GM10847 (cell line): ENCODE results near the gene TRMO.

Experiments used
- POLR2A ChIP-seq: IDR thresholded peaks from 2 replicates; pipeline ENCODE4 v1.6.1; 2011; ENCODE audit not compliant: insufficient read length; ENCODE audit errors: extremely low read depth

The TRMO gene

GRCh38 chr9:97940741-97941140 lies 18.4 kb upstream of the TRMO start:
- no peak for TF ChIP-seq POLR2A

- no peak for TF ChIP-seq POLR2A
These were observed 17.9 kb upstream of the TRMO start for GRCh38 chr9:97940233-97940632.

GRCh38 chr9:97938081-97938644 lies 15.9 kb upstream of the TRMO start, which contains the start of gene HEMGN:
TSS of gene HEMGN (minus strand) at chr9:97938172. CDS start at chr9:97938136, 36 bp downstream.
- TF ChIP-seq POLR2A: no peak

GRCh38 chr9:97936998-97937397 lies 14.7 kb upstream of the TRMO start:
- TF ChIP-seq POLR2A: no peak

GRCh38 chr9:97935276-97935675 lies 13.0 kb upstream of the TRMO start:
- TF ChIP-seq POLR2A: no peak

GRCh38 chr9:97934321-97935115 lies 12.2 kb upstream of the TRMO start:
- TF ChIP-seq POLR2A: no peak

- TF ChIP-seq POLR2A: no peak
These were observed 11.1 kb upstream of the TRMO start for GRCh38 chr9:97933297-97933998.

GRCh38 chr9:97930972-97931371 lies 8.7 kb upstream of the TRMO start:
- no peak for TF ChIP-seq POLR2A

GRCh38 chr9:97928986-97929604 lies 6.8 kb upstream of the TRMO start:
- no peak for TF ChIP-seq POLR2A

GRCh38 chr9:97925497-97926334 lies 3.4 kb upstream of the TRMO start:
- no peak for TF ChIP-seq POLR2A

- TF ChIP-seq POLR2A: no peak
These were observed 2.1 kb upstream of the TRMO start for GRCh38 chr9:97924386-97924785.

- TF ChIP-seq POLR2A: no peak
These were observed 1.3 kb upstream of the TRMO start for GRCh38 chr9:97923529-97924108.

GRCh38 chr9:97919217-97919813 lies 3.0 kb downstream of the TRMO start:
- no peak for TF ChIP-seq POLR2A

- TF ChIP-seq POLR2A: no peak
These were observed 3.7 kb downstream of the TRMO start for GRCh38 chr9:97918611-97919010.
